Stimulated activated effector memory CD8-positive, alpha-beta T cell treated with anti-CD3 and anti-CD28 coated beads, Interleukin-12 subunit alpha, Interleukin-12 subunit beta, amount 100 ng/mL, for 72 hours (primary cell): ENCODE data around the gene SCN2B.

Experiments used
- ATAC-seq: fragments of 150-1000 bp; cut with Tn5 transposase; 2 replicates; pipeline ENCODE4 v1.10.0; 2021
- DNase-seq, 2 donors: peaks; one replicate each; pipeline ENCODE4 v3.0.0; 2021 to 2022; ENCODE audit warnings: low spot score in 2 of 2
- H3K27ac Mint-ChIP-seq: one replicate; pipeline ENCODE4 v1.8.0; 2022; ENCODE audit warnings: mild to moderate bottlenecking, mixed read lengths
- H3K36me3 Mint-ChIP-seq: one replicate; pipeline ENCODE4 v1.8.0; 2022; ENCODE audit warnings: mild to moderate bottlenecking, mixed read lengths
- H3K4me1 Mint-ChIP-seq: one replicate; pipeline ENCODE4 v1.8.0; 2022; ENCODE audit warnings: mixed read lengths
- H3K4me3 Mint-ChIP-seq: one replicate; pipeline ENCODE4 v1.8.0; 2022; ENCODE audit warnings: mild to moderate bottlenecking, mixed read lengths
- H3K9me3 Mint-ChIP-seq: one replicate; pipeline ENCODE4 v1.8.0; 2022; ENCODE audit warnings: mixed read lengths

SCN2B gene

DNA sequence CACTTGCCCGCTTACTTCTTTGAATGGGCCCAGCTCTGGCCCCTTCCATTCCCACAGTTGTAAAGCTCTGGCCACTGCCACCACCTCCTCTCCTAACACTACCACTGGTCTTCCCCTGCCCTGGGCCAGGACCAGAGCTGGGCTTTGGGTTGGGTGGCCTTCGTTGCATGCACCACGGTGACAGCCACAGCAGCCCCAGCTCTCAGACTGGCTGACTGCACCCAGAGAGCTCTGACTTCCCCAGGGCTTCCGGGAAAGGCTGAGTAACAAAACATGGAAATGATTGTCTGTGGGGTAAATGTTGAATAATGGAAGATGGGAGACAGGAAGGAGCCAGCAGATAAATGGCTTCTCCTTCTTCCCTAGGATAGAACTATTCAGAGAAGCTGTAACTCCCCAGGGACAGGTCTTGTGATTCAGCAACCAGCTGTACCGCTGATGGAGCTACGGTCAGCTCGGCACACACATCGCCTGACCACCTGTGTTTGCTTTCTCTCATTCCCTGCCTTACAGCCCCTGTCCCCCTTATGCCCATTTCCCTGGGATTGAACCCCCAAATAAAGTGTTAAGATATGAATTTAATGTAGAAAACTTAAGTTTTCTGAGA, 51.4 kb downstream of the SCN2B start:
- Mint-ChIP-seq H3K4me3 (no peak overlapping the region), H3K27ac (no peak overlapping the region), H3K9me3 (peaks cover 6% of the 10 kb centered on the region), H3K36me3 (no peaks in the 10 kb centered on the region), H3K4me1 (no peaks in the 10 kb centered on the region)
- no peak for ATAC-seq
- DNase-seq = no peak

DNA sequence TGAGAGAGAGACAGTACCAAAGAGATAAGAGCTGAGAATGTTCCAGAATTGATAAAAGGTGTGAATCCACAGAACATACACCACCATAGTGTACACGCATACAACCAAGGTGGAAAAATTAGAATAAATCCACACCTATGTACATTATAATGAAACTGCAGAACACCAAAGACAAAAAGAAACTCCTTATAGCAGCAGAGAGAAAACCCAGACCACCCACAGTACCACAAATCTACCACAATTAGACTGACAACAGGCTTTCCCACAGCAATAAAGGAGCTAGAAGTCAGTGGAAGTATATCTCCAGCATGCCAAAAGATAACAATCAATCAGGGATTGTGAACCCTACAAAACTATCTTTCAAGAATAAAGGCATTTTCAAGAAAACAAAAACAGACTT, 55.6 kb downstream of the SCN2B start:
- ATAC-seq (no peak), DNase-seq (no peak)
- no peak overlapping the region for H3K4me3 Mint-ChIP-seq
- H3K36me3 Mint-ChIP-seq = no peaks in the 10 kb centered on the region
- H3K27ac Mint-ChIP-seq = no peak overlapping the region
- H3K9me3 Mint-ChIP-seq = peaks cover 6% of the 10 kb centered on the region
- peaks cover 19% of the 10 kb centered on the region for H3K4me1 Mint-ChIP-seq

- peak; percentile 12 to 68 for DNase-seq
- H3K4me1 Mint-ChIP-seq = peaks cover 32% of the 10 kb centered on the region
- H3K4me3 Mint-ChIP-seq = peak overlapping the region; percentile 52
- no peaks in the 10 kb centered on the region for H3K36me3 Mint-ChIP-seq
- ATAC-seq = peak; percentile 95
- H3K27ac Mint-ChIP-seq = peak overlapping the region; percentile 79
- peaks cover 6% of the 10 kb centered on the region for H3K9me3 Mint-ChIP-seq
These were observed 58.4 kb downstream of the SCN2B start for GRCh38 chr11:118117790-118118601.

- Mint-ChIP-seq H3K36me3 (no peaks in the 10 kb centered on the region), H3K27ac (no peak overlapping the region), H3K9me3 (no peaks in the 10 kb centered on the region), H3K4me1 (peaks cover 32% of the 10 kb centered on the region), H3K4me3 (no peak overlapping the region)
- DNase-seq (no peak), ATAC-seq (no peak)
These were observed 61.4 kb downstream of the SCN2B start for GRCh38 chr11:118115048-118115447.

DNA sequence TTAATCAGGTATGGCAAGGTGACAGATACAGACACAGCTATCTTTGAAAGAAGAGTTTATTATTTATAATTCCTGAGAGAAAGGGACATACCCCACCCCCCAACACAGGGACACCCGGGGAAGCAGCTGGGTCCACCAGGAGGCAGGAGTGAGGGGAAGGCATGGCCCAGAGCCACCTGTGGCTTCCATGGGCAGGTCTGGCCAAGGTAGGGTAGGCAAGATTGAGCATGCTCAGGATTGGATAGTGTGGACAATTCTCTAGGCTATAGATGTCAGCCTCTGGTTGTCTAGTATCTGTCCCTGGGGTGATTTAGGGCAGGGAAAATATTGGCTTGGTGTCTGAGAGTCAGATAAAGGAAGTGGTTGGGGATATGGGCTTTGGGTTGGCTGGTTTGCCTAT, 62.2 kb downstream of the SCN2B start:
- no peak overlapping the region for H3K27ac Mint-ChIP-seq
- peaks cover 32% of the 10 kb centered on the region for H3K4me1 Mint-ChIP-seq
- H3K36me3 Mint-ChIP-seq = no peaks in the 10 kb centered on the region
- DNase-seq = no peak
- H3K9me3 Mint-ChIP-seq = no peaks in the 10 kb centered on the region
- H3K4me3 Mint-ChIP-seq = no peak overlapping the region
- no peak for ATAC-seq

DNA sequence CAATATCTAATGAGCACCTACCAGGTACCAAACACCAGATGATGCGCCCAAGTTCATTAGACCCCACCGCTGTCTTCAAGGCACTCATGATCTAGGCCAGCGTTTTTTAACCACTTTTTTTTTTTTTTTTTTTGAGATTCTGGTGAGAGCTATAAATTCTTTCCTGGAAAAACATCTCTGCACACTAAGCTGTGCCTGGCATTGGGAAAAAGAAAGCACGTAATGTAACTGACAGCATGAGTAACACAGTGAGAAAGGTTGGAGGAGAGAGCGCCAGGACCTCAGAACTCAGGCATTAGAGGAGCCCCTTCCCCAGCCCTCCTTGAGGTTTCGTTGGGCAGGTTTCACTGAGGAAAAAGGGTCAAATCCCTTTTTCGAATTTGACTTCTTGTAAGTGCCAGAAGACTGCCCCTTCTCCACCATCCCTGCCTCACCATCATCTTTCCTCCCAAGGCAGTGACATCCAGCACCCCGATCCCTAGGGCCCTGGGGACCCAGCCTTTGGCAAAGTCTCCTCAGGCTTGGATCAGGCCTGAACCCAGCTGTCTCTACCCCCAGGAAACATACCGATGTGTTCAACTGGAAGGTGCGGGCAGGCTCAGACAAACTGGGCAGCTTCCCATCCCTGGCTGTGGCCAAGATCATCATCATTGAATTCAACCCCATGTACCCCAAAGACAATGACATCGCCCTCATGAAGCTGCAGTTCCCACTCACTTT, 63.6 kb downstream of the SCN2B start:
- H3K27ac Mint-ChIP-seq = no peak overlapping the region
- ATAC-seq (no peak), DNase-seq (no peak)
- H3K9me3 Mint-ChIP-seq = no peaks in the 10 kb centered on the region
- H3K36me3 Mint-ChIP-seq = no peaks in the 10 kb centered on the region
- H3K4me1 Mint-ChIP-seq = peaks cover 25% of the 10 kb centered on the region
- H3K4me3 Mint-ChIP-seq = no peak overlapping the region
